Ishikawa (cell line): Measurements from ENCODE around the gene KCNC1.

Source experiments
- CEBPB ChIP-seq: IDR thresholded peaks from 2 replicates; pipeline ENCODE4 v1.6.1; 2012
- CREB1 ChIP-seq: IDR thresholded peaks from 2 replicates; pipeline ENCODE4 v1.6.1; 2012; ENCODE audit warnings: low read depth
- EGR1 ChIP-seq: IDR thresholded peaks from 2 replicates; pipeline ENCODE4 v1.6.1; 2012
- EP300 ChIP-seq: IDR thresholded peaks from 2 replicates; pipeline ENCODE4 v1.6.1; 2012; ENCODE audit warnings: borderline replicate concordance
- FOXM1 ChIP-seq: IDR thresholded peaks from 2 replicates; pipeline ENCODE4 v1.6.1; 2012; ENCODE audit warnings: low read depth, borderline replicate concordance
- NFIC ChIP-seq: IDR thresholded peaks from 2 replicates; pipeline ENCODE4 v1.6.1; 2012
- RAD21 ChIP-seq: IDR thresholded peaks from 2 replicates; pipeline ENCODE4 v1.6.1; 2012; ENCODE audit warnings: low read depth
- TAF1 ChIP-seq: IDR thresholded peaks from 2 replicates; pipeline ENCODE4 v1.6.1; 2012; ENCODE audit warnings: low read depth, mild to moderate bottlenecking
- TCF12 ChIP-seq: IDR thresholded peaks from 2 replicates; pipeline ENCODE4 v1.6.1; 2012; ENCODE audit warnings: low read depth
- TEAD4 ChIP-seq: IDR thresholded peaks from 2 replicates; pipeline ENCODE4 v1.6.1; 2012
- YY1 ChIP-seq: IDR thresholded peaks from 2 replicates; pipeline ENCODE4 v1.6.1; 2012; ENCODE audit warnings: low read depth
- ZBTB7A ChIP-seq: IDR thresholded peaks from 2 replicates; pipeline ENCODE4 v1.6.1; 2012; ENCODE audit warnings: low read depth
- TF ChIP-seq, protein P1 (sequence below): IDR thresholded peaks from 2 replicates; pipeline ENCODE4 v1.6.1; 2012; ENCODE audit warnings: low read depth, mild to moderate bottlenecking
- TF ChIP-seq, protein P2 (sequence below): IDR thresholded peaks from 2 replicates; pipeline ENCODE4 v1.6.1; 2012
- TF ChIP-seq, protein P3 (sequence below): IDR thresholded peaks from 2 replicates; pipeline ENCODE4 v1.6.1; 2012

KCNC1 gene

DNA sequence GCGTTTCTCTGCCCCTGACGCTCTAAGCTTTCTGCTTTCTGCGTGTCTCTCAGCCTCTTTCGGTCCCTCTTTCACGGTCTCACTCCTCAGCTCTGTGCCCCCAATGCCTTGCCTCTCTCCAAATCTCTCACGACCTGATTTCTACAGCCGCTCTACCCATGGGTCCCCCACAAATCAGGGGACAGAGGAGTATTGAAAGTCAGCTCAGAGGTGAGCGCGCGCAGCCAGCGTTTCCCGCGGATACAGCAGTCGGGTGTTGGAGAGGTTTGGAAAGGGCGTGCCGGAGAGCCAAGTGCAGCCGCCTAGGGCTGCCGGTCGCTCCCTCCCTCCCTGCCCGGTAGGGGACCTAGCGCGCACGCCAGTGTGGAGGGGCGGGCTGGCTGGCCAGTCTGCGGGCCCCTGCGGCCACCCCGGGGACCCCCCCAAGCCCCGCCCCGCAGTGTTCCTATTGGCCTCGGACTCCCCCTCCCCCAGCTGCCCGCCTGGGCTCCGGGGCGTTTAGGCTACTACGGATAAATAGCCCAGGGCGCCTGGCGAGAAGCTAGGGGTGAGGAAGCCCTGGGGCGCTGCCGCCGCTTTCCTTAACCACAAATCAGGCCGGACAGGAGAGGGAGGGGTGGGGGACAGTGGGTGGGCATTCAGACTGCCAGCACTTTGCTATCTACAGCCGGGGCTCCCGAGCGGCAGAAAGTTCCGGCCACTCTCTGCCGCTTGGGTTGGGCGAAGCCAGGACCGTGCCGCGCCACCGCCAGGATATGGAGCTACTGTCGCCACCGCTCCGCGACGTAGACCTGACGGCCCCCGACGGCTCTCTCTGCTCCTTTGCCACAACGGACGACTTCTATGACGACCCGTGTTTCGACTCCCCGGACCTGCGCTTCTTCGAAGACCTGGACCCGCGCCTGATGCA is 15.3 kb upstream of the KCNC1 start, which contains the start of gene MYOD1:
TSS of gene MYOD1 (plus strand) at position 544 of the 910 bp plus-strand sequence. CDS start at position 756, 212 bp downstream.
- TF ChIP-seq CEBPB: no peak
- TF ChIP-seq ZBTB7A: peak; percentile 26; the same call in 1 of the 2 replicates

DNA sequence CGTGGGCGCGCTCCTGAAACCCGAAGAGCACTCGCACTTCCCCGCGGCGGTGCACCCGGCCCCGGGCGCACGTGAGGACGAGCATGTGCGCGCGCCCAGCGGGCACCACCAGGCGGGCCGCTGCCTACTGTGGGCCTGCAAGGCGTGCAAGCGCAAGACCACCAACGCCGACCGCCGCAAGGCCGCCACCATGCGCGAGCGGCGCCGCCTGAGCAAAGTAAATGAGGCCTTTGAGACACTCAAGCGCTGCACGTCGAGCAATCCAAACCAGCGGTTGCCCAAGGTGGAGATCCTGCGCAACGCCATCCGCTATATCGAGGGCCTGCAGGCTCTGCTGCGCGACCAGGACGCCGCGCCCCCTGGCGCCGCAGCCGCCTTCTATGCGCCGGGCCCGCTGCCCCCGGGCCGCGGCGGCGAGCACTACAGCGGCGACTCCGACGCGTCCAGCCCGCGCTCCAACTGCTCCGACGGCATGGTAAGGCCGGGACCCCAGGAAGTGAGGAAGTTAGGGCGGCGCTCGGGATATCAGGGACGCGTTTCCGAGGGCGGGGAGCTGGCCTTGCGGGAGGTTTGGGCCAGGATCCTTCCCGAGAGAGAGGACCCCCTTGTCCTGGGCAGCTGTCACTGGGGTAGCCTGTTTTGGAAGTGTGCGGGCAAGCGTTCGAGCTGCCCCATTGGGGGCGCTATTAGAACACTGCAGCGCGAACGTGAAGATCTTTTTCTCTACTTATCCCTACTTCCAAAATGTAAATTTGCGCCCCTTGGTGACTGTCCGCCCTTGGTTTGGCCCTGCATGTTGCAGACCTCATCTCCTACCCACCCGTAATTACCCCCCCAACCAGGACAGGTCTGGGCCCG is 14.4 kb upstream of the KCNC1 start:
- TF ChIP-seq ZBTB7A: no peak
- TF ChIP-seq TAF1: no peak
- TF ChIP-seq EP300: no peak
- TF ChIP-seq, protein P1, sequence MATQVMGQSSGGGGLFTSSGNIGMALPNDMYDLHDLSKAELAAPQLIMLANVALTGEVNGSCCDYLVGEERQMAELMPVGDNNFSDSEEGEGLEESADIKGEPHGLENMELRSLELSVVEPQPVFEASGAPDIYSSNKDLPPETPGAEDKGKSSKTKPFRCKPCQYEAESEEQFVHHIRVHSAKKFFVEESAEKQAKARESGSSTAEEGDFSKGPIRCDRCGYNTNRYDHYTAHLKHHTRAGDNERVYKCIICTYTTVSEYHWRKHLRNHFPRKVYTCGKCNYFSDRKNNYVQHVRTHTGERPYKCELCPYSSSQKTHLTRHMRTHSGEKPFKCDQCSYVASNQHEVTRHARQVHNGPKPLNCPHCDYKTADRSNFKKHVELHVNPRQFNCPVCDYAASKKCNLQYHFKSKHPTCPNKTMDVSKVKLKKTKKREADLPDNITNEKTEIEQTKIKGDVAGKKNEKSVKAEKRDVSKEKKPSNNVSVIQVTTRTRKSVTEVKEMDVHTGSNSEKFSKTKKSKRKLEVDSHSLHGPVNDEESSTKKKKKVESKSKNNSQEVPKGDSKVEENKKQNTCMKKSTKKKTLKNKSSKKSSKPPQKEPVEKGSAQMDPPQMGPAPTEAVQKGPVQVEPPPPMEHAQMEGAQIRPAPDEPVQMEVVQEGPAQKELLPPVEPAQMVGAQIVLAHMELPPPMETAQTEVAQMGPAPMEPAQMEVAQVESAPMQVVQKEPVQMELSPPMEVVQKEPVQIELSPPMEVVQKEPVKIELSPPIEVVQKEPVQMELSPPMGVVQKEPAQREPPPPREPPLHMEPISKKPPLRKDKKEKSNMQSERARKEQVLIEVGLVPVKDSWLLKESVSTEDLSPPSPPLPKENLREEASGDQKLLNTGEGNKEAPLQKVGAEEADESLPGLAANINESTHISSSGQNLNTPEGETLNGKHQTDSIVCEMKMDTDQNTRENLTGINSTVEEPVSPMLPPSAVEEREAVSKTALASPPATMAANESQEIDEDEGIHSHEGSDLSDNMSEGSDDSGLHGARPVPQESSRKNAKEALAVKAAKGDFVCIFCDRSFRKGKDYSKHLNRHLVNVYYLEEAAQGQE: no peak
- no peak for TF ChIP-seq YY1
- TF ChIP-seq, protein P2, sequence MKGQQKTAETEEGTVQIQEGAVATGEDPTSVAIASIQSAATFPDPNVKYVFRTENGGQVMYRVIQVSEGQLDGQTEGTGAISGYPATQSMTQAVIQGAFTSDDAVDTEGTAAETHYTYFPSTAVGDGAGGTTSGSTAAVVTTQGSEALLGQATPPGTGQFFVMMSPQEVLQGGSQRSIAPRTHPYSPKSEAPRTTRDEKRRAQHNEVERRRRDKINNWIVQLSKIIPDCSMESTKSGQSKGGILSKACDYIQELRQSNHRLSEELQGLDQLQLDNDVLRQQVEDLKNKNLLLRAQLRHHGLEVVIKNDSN: no peak
- no peak for TF ChIP-seq TCF12
- TF ChIP-seq NFIC: no peak
- TF ChIP-seq CEBPB: no peak
- TF ChIP-seq, protein P3, sequence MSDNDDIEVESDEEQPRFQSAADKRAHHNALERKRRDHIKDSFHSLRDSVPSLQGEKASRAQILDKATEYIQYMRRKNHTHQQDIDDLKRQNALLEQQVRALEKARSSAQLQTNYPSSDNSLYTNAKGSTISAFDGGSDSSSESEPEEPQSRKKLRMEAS: no peak
- no peak for TF ChIP-seq TEAD4
- no peak for TF ChIP-seq RAD21
- TF ChIP-seq CREB1: no peak
- no peak for TF ChIP-seq FOXM1
- no peak for TF ChIP-seq EGR1

DNA sequence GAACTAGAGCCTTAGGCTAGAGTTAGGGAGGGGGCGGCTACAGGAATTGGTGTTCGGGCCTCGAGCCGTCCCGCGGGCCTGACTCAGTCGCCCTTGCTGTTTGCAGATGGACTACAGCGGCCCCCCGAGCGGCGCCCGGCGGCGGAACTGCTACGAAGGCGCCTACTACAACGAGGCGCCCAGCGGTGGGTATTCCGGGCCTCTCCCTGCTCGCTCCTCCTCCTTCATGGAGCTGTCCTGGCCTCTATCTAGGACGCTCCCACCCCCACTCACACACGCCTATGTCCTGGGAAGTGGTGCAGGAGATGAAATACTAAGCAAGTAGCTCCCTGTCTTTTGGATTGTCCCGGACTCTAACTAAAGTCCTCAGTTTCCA is 13.8 kb upstream of the KCNC1 start:
- TF ChIP-seq EGR1 (no peak), EP300 (no peak), CREB1 (no peak)
- TF ChIP-seq, protein P1: no peak

DNA sequence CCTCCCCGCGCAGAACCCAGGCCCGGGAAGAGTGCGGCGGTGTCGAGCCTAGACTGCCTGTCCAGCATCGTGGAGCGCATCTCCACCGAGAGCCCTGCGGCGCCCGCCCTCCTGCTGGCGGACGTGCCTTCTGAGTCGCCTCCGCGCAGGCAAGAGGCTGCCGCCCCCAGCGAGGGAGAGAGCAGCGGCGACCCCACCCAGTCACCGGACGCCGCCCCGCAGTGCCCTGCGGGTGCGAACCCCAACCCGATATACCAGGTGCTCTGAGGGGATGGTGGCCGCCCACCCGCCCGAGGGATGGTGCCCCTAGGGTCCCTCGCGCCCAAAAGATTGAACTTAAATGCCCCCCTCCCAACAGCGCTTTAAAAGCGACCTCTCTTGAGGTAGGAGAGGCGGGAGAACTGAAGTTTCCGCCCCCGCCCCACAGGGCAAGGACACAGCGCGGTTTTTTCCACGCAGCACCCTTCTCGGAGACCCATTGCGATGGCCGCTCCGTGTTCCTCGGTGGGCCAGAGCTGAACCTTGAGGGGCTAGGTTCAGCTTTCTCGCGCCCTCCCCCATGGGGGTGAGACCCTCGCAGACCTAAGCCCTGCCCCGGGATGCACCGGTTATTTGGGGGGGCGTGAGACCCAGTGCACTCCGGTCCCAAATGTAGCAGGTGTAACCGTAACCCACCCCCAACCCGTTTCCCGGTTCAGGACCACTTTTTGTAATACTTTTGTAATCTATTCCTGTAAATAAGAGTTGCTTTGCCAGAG is 13.2 kb upstream of the KCNC1 start:
- TF ChIP-seq TAF1 (no peak), EGR1 (no peak), TCF12 (no peak), NFIC (no peak)

DNA sequence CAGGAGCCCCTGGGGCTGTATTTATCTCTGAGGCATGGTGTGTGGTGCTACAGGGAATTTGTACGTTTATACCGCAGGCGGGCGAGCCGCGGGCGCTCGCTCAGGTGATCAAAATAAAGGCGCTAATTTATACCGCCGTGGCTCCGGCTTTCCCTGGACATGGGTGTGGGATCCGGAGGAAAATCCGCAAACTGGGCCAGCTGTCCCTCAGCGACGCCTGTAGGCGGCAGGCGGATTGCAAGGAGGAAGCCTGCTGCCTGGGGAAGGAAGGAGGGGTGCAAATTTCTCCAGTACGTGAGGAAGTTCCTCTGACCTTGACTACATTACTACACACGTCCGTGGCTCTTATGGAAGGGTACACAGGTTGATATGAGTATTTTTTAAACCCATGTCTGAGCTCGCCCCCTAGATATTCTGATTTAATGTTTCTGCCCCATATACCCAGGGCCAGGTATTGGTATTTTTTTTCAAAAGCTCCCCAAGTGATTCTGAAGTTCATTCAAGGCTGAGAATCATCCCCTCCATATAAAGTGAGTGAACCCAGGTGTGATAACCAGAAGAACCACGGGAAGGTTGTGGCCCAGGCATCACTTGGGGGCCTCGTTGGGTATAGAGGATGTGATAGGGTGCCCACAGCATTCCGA is 12.5 kb upstream of the KCNC1 start:
- TF ChIP-seq, protein P2: no peak
- TF ChIP-seq RAD21: 0 out of 2 replicates have a peak, but pooled peaks have one; percentile 8
- TF ChIP-seq CREB1: no peak
- TF ChIP-seq, protein P1: no peak
- TF ChIP-seq TAF1: no peak
